GM13977 (cell line): ENCODE data around the gene PCSK7.

ENCODE experiments used
- DNase-seq: peaks from one replicate; pipeline ENCODE4 v3.0.0; 2012; ENCODE audit warnings: low spot score
- in situ Hi-C: fragments of 300-500 bp; cut with MboI; formaldehyde crosslinking; loops from one replicate; pipeline ENCODE4 v1.12.0; 2022; ENCODE audit warnings: low sequenced_read_pairs, low pct_unique_long_range_greater_than_20kb, mixed read lengths, inconsistent platforms; ENCODE audit not compliant: unreplicated experiment
- TF ChIP-seq, protein P1 (sequence below): IDR thresholded peaks from 2 replicates; pipeline ENCODE4 v1.5.1; 2012; ENCODE audit warnings: mild to moderate bottlenecking, control low read depth; ENCODE audit not compliant: insufficient read depth; ENCODE audit errors: extremely low read depth, missing control alignments

The PCSK7 gene

DNA sequence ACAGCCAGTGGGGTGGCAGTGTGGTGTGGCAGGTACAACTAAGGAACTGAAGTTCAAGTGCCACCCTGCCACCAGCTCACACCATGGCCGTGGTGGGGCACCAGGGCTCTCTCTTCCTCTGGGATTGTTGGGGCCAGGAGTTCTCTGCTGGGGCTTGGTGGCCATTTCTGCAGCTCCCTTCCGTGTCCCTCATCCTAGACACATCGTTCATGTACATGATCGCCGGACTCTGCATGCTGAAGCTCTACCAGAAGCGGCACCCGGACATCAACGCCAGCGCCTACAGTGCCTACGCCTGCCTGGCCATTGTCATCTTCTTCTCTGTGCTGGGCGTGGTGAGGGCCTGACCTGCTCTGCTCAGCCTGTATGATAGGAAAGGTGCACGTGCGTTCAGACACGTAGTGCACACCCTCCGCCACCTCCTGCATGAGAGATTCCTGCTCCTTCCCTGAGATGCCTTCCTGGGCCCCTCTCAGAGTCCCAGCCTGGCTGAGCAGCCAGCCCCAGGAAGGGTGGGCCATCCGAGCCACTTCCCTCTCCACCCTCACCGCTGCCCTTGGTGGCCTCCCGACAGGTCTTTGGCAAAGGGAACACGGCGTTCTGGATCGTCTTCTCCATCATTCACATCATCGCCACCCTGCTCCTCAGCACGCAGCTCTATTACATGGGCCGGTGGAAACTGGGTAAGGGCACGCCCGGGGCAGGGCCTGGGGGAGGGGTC lies 40.0 kb downstream of the PCSK7 start:
- TF ChIP-seq, protein P1, sequence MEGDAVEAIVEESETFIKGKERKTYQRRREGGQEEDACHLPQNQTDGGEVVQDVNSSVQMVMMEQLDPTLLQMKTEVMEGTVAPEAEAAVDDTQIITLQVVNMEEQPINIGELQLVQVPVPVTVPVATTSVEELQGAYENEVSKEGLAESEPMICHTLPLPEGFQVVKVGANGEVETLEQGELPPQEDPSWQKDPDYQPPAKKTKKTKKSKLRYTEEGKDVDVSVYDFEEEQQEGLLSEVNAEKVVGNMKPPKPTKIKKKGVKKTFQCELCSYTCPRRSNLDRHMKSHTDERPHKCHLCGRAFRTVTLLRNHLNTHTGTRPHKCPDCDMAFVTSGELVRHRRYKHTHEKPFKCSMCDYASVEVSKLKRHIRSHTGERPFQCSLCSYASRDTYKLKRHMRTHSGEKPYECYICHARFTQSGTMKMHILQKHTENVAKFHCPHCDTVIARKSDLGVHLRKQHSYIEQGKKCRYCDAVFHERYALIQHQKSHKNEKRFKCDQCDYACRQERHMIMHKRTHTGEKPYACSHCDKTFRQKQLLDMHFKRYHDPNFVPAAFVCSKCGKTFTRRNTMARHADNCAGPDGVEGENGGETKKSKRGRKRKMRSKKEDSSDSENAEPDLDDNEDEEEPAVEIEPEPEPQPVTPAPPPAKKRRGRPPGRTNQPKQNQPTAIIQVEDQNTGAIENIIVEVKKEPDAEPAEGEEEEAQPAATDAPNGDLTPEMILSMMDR: no peak
- DNase-seq: no peak
- in situ Hi-C loops: no loop called here

DNA sequence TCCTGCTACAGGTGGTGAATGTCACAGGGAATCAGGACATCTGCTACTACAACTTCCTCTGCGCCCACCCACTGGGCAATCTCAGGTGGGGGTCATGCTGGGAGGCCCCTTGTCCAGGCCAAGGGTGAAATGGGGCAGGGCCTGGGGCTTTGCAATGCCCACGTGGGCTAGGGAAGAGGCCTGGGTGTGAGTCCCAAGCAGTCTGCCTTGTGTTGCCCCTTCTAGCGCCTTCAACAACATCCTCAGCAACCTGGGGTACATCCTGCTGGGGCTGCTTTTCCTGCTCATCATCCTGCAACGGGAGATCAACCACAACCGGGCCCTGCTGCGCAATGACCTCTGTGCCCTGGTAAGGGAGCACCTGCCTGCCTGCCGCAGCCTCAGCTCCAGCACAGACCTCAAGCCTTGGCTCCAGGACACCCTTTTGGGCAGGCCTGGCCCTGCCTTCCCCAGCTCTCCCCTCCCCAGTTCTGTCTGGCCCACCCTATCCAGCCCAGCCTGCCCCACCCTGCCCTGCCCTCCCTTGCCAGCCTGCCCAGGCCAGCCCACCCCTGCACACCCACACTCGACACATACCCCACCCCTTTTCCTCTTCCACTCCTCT lies 41.8 kb downstream of the PCSK7 start:
- no peak for DNase-seq
- TF ChIP-seq, protein P1: no peak
- in situ Hi-C loops: no loop called here

DNA sequence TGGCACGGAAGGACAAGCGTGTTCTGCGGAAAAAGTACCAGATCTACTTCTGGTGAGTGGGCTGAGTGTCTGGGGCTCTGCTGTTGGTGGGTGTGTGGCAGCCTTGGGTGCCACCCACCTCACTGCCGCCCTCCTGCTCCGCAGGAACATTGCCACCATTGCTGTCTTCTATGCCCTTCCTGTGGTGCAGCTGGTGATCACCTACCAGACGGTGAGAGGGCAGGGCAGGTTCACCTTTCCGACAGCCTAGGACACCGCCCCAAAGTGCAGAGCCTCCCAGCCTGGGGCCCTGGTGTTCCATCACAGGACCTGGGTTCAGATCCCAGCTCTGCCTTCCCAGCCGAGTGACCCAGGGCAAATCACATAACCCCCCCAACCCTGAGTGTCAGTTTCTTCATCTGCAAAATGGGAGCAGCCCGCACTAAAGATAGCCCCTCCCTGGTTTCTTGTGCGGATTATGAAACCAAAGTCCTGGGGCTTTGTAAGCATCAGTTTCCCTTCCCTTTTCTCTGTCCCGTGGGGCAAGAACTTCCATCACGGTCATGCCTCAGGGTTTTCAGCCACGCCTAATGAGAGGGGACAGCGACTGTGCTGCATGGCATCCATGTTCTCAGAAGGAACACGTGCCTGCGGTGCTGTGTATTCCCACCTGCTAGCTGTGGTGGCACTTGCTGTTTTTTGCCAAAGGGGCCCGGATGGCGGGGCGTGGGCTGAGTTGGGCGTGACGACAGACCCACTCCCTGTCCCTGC lies 42.5 kb downstream of the PCSK7 start:
- in situ Hi-C loops: no loop called here
- DNase-seq: peak; percentile 60
- TF ChIP-seq, protein P1: no peak

DNA sequence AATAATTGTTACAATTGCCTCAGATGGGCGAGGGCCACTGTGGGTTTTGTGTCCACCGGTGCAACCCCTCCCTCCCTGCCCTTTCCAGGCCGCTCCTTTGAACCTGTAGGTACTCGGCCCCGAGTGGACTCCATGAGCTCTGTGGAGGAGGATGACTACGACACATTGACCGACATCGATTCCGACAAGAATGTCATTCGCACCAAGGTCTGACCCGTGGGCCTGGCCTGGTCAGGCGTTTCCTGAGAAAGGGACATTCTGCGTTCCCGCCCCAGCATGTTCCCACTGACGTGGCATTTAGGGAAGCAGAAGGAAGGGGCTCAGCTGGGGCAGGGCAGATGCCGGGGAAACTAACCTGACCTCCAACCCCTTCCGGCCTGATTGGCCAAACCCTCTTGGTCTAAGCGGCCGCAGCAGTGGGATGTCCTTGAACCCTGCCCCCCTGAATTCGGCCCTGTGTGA lies 43.2 kb downstream of the PCSK7 start:
- peak; percentile 21 for DNase-seq
- TF ChIP-seq, protein P1: no peak
- in situ Hi-C loops: no loop called here

DNA sequence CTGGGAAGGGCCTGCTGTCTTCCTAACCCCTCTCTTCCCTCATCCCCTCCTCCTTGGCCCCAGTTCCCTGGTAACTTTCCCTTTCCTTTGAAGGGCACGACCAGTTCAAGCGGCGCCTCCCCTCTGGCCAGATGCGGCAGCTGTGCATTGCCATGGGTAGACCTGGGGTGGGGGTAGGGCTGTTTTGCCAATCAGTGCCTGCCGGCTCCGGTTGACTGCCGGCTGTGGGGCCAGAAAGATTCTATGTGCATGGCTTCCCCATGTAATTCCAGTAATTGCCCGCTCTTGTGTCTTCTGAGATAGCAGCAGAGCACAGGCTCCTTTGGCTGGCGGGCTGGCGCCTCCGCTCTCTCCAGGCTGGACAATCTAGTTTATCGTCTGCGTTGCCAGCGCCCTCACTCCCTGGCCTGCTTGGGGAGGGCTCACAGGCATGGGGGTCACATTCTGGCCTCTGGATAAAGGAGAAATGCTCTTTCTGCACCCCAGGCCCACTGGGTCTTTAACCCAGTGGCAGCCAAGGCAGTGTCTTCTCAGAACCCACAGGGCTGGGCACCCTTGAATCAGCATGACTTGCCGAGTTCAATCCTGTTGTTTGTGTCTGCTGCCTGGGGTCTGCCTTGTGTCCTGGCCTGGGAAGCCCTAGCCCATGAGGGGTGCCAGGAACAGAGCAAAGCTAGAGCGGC lies 43.9 kb downstream of the PCSK7 start:
- DNase-seq: peak; percentile 20
- TF ChIP-seq, protein P1: no peak
- in situ Hi-C loops: no loop called here

DNA sequence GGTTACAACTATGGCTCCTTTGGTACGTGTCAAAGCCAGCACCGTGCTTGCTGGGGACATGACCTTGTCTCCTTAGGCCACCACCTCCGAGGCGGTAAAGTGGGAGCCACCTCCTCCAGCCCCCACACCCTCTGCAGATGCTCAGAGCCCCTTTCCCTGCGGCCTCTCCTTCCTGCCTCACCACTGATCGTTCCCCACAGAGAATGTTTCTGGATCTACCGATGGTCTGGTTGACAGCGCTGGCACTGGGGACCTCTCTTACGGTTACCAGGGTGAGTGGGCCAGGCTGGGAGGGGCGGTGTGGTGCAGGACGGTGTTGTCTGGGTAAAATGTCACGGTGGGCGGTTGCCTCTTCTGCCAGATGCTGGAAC lies 44.5 kb downstream of the PCSK7 start:
- TF ChIP-seq, protein P1: no peak
- peak; percentile 7 for DNase-seq
- in situ Hi-C loops: no loop called here
